GM12875 (cell line): Measurements from ENCODE around the gene CCBE1.
"Not testable (repeated sequence)": the region's sequence is repeated elsewhere in the genome, so short reads cannot be mapped to it uniquely, and the experiment has no call there.

ENCODE experiments used
- H3K4me3 ChIP-seq: one replicate; pipeline ENCODE4 v1.5.1; 2011; ENCODE audit warnings: low read depth, low read length, control low read depth
- TF ChIP-seq, protein P1 (sequence below): IDR thresholded peaks from 2 replicates; pipeline ENCODE4 v1.5.1; 2011; ENCODE audit warnings: low read depth, mild to moderate bottlenecking, control low read depth, inconsistent platforms, low read length, moderate library complexity, borderline replicate concordance; ENCODE audit not compliant: insufficient read depth

CCBE1 gene

DNA sequence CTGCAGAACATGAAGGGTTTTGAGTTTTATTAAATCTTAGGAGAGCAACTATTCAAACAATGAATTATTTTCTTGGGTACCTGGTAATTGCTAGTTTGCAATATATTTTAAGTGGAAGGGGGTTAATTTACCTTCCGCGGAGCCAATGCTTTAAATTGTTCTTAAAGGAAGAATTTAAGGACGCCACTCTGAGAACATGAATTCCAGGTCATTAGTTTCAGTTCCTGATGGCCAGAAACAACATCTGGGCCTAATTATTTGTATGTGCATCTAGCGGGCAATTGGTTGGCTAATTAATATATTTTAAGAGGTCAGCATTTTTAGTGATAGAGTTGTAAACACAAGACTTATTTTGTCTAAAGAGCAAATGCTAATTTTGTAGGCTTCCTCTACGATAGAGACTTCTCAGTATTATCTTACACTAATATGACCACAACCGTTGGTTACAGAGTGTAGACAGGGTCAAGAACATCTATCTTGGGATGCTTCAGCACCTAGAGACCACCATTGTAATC lies 40.8 kb downstream of the CCBE1 start:
- H3K4me3 ChIP-seq = no peak overlapping the region
- TF ChIP-seq, protein P1, sequence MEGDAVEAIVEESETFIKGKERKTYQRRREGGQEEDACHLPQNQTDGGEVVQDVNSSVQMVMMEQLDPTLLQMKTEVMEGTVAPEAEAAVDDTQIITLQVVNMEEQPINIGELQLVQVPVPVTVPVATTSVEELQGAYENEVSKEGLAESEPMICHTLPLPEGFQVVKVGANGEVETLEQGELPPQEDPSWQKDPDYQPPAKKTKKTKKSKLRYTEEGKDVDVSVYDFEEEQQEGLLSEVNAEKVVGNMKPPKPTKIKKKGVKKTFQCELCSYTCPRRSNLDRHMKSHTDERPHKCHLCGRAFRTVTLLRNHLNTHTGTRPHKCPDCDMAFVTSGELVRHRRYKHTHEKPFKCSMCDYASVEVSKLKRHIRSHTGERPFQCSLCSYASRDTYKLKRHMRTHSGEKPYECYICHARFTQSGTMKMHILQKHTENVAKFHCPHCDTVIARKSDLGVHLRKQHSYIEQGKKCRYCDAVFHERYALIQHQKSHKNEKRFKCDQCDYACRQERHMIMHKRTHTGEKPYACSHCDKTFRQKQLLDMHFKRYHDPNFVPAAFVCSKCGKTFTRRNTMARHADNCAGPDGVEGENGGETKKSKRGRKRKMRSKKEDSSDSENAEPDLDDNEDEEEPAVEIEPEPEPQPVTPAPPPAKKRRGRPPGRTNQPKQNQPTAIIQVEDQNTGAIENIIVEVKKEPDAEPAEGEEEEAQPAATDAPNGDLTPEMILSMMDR = no peak

- H3K4me3 ChIP-seq = no peak overlapping the region
- TF ChIP-seq, protein P1 = no peak
Measured at GRCh38 chr18:59655676-59656075, 41.5 kb downstream of the CCBE1 start.

GRCh38 chr18:59651071-59651470 lies 46.2 kb downstream of the CCBE1 start:
- TF ChIP-seq, protein P1 = no peak
- H3K4me3 ChIP-seq = no peak overlapping the region

GRCh38 chr18:59650266-59650820 lies 46.9 kb downstream of the CCBE1 start:
- TF ChIP-seq, protein P1 = no peak
- H3K4me3 ChIP-seq = no peak overlapping the region

DNA sequence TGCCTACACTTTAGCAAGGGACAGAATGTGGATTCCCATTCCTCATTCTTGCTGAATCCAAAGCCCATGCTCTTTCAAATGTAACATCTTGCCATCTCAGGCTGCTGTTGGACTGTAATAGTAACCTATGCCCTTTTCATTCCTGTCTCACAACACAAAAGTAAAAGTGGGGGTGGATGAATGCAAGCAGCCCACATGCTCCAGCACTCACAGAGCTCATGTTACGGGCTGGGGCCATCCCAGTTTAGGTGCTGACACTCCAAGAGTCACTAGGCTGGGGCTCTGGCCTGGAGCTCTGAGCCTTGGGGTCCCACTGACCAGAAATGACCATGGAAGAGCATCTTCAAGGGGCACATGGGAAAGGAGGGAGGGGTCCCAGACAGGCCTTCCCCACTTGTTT lies 47.6 kb downstream of the CCBE1 start:
- TF ChIP-seq, protein P1 = no peak
- H3K4me3 ChIP-seq = no peak overlapping the region

DNA sequence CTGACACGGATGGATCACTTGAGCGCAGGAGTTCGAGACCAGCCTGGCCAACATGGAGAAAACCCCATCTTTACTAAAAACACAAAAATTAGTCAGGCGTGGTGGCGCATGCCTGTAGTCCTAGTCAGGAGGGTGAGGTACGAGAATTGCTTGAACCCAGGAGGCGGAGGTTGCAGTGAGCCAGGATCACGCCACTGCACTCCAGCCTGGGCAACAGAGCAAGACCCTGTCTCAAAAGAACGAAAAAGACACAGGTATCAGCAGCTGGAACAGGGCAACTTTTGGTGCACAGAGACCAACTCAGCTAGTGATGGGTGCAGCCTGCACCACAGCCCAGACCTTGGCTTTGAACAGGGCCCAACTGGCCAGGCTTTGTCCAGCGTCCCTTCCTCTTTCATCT lies 48.8 kb downstream of the CCBE1 start:
- not testable (repeated sequence) for H3K4me3 ChIP-seq

DNA sequence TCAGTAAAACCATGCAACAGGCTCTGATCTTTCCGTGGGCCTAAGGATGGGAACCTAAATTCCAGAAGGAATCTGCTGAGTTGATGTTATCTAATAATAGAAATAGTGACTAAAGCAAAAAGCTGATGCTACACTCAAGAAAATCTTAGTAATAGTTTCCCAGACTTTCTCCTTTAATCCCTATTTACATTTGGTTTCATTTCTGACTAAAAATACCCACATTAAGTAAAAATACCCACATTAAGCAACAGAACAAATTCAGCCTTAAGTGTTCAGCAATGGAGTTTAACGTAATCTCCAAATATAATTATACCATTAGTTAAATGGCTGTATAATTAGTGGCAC lies 50.3 kb downstream of the CCBE1 start:
- TF ChIP-seq, protein P1 = no peak
- H3K4me3 ChIP-seq = no peak overlapping the region
